HUES64 (cell line): ENCODE data around the gene DENND4A.
"Not testable (repeated sequence)": the region's sequence is repeated elsewhere in the genome, so short reads cannot be mapped to it uniquely, and the experiment has no call there.

ENCODE experiments used
- H3K27ac ChIP-seq: 2 replicates; pipeline ENCODE4 v1.7.0; 2013; ENCODE audit warnings: low read depth, low read length, inconsistent platforms
- H3K27me3 ChIP-seq: 2 replicates; pipeline ENCODE4 v1.6.1; 2013; ENCODE audit warnings: mild to moderate bottlenecking, low read length; ENCODE audit not compliant: insufficient read depth
- H3K36me3 ChIP-seq: 2 replicates; pipeline ENCODE4 v1.6.1; 2013; ENCODE audit warnings: mild to moderate bottlenecking, low read length; ENCODE audit not compliant: insufficient read depth
- H3K4me1 ChIP-seq: 2 replicates; pipeline ENCODE4 v1.6.1; 2013; ENCODE audit warnings: mild to moderate bottlenecking, low read length, moderate library complexity; ENCODE audit not compliant: insufficient read depth
- H3K4me3 ChIP-seq: 2 replicates; pipeline ENCODE4 v1.5.1; 2013; ENCODE audit warnings: mild to moderate bottlenecking, low read length, moderate library complexity
- H3K9ac ChIP-seq: 2 replicates; pipeline ENCODE4 v1.6.1; 2013; ENCODE audit warnings: mild to moderate bottlenecking, low read depth, low read length
- H3K9me3 ChIP-seq: 2 replicates; pipeline ENCODE4 v1.6.1; 2013; ENCODE audit warnings: low read depth, low read length; ENCODE audit not compliant: insufficient read depth
- WGBS: fragments of 150-250, 120-280 bp; methylation state at CpG from one replicate; pipeline ENCODE4 v1.1.7; 2013; ENCODE audit warnings: missing lambda C conversion rate; 5-methylcytosine and 5-hydroxymethylcytosine counted together

Gene DENND4A

GRCh38 chr15:65743637-65744252, 48.3 kb downstream of the DENND4A start:
- 74% methylated on average over 1 of the region's 1 CpG for WGBS
- H3K27me3 ChIP-seq = no peaks in the 10 kb centered on the region
- H3K36me3 ChIP-seq = no peaks in the 10 kb centered on the region
- no peaks in the 10 kb centered on the region for H3K9me3 ChIP-seq
- H3K27ac ChIP-seq = no peak overlapping the region
- H3K9ac ChIP-seq = no peak overlapping the region
- no peaks in the 10 kb centered on the region for H3K4me1 ChIP-seq
- H3K4me3 ChIP-seq = no peak overlapping the region

- Histone ChIP-seq H3K27ac (no peak overlapping the region), H3K27me3 (no peaks in the 10 kb centered on the region), H3K4me3 (no peak overlapping the region), H3K9ac (no peak overlapping the region), H3K4me1 (no peaks in the 10 kb centered on the region), H3K9me3 (no peaks in the 10 kb centered on the region), H3K36me3 (no peaks in the 10 kb centered on the region)
- WGBS = 93% methylated on average over 5 of the region's 5 CpGs
Observed at GRCh38 chr15:65740148-65740547, 51.9 kb downstream of the DENND4A start.

GRCh38 chr15:65738649-65739048, 53.4 kb downstream of the DENND4A start:
- Histone ChIP-seq H3K4me3 (no peak overlapping the region), H3K9ac (no peak overlapping the region), H3K27me3 (no peaks in the 10 kb centered on the region), H3K27ac (no peak overlapping the region), H3K4me1 (peaks cover 3% of the 10 kb centered on the region; the same call in 1 of the 2 replicates), H3K36me3 (no peaks in the 10 kb centered on the region), H3K9me3 (no peaks in the 10 kb centered on the region)
- 100% methylated on average over 1 of the region's 1 CpG for WGBS

- not testable (repeated sequence) for H3K27me3 ChIP-seq, H3K27ac ChIP-seq, H3K9ac ChIP-seq, H3K9me3 ChIP-seq, H3K36me3 ChIP-seq, H3K4me1 ChIP-seq, H3K4me3 ChIP-seq
- WGBS = 85% methylated on average over 4 of the region's 4 CpGs
Observed at GRCh38 chr15:65733599-65733998, 58.5 kb downstream of the DENND4A start.

GRCh38 chr15:65732698-65733097, 59.4 kb downstream of the DENND4A start:
- Histone ChIP-seq H3K9ac (no peak overlapping the region), H3K27me3 (no peaks in the 10 kb centered on the region), H3K4me3 (no peak overlapping the region), H3K9me3 (no peaks in the 10 kb centered on the region), H3K36me3 (no peaks in the 10 kb centered on the region), H3K4me1 (peaks cover 3% of the 10 kb centered on the region; the same call in 1 of the 2 replicates), H3K27ac (no peak overlapping the region)
- 84% methylated on average over 2 of the region's 2 CpGs for WGBS

GRCh38 chr15:65731926-65732325, 60.2 kb downstream of the DENND4A start:
- Histone ChIP-seq H3K36me3 (no peaks in the 10 kb centered on the region), H3K4me1 (peaks cover 3% of the 10 kb centered on the region; the same call in 1 of the 2 replicates), H3K4me3 (no peak overlapping the region), H3K9ac (no peak overlapping the region), H3K9me3 (no peaks in the 10 kb centered on the region), H3K27ac (no peak overlapping the region), H3K27me3 (no peaks in the 10 kb centered on the region)

GRCh38 chr15:65730549-65731172, 61.4 kb downstream of the DENND4A start:
- H3K9ac ChIP-seq = no peak overlapping the region
- WGBS = 94% methylated on average over 2 of the region's 2 CpGs
- no peak overlapping the region for H3K4me3 ChIP-seq
- H3K36me3 ChIP-seq = no peaks in the 10 kb centered on the region
- H3K9me3 ChIP-seq = no peaks in the 10 kb centered on the region
- peaks cover 3% of the 10 kb centered on the region; the same call in 1 of the 2 replicates for H3K4me1 ChIP-seq
- H3K27me3 ChIP-seq = no peaks in the 10 kb centered on the region
- H3K27ac ChIP-seq = no peak overlapping the region

GRCh38 chr15:65724464-65725215, 67.5 kb downstream of the DENND4A start:
- Histone ChIP-seq H3K9me3 (no peaks in the 10 kb centered on the region), H3K9ac (no peak overlapping the region), H3K27me3 (no peaks in the 10 kb centered on the region), H3K4me3 (no peak overlapping the region), H3K4me1 (no peaks in the 10 kb centered on the region), H3K36me3 (no peaks in the 10 kb centered on the region), H3K27ac (no peak overlapping the region)
- WGBS = 96% methylated on average over 3 of the region's 3 CpGs

- no peaks in the 10 kb centered on the region for H3K36me3 ChIP-seq
- 93% methylated on average over 5 of the region's 5 CpGs for WGBS
- H3K4me3 ChIP-seq = no peak overlapping the region
- H3K4me1 ChIP-seq = no peaks in the 10 kb centered on the region
- H3K27ac ChIP-seq = no peak overlapping the region
- H3K9ac ChIP-seq = no peak overlapping the region
- no peaks in the 10 kb centered on the region for H3K9me3 ChIP-seq
- no peaks in the 10 kb centered on the region for H3K27me3 ChIP-seq
Observed at GRCh38 chr15:65723876-65724275, 68.2 kb downstream of the DENND4A start.

- no peak overlapping the region for H3K9ac ChIP-seq
- H3K4me3 ChIP-seq = no peak overlapping the region
- H3K9me3 ChIP-seq = no peaks in the 10 kb centered on the region
- no peak overlapping the region for H3K27ac ChIP-seq
- no peaks in the 10 kb centered on the region for H3K27me3 ChIP-seq
- H3K36me3 ChIP-seq = no peaks in the 10 kb centered on the region
- 87% methylated on average over 4 of the region's 5 CpGs for WGBS
- H3K4me1 ChIP-seq = no peaks in the 10 kb centered on the region
Observed at GRCh38 chr15:65722191-65722590, 69.9 kb downstream of the DENND4A start.

GRCh38 chr15:65712415-65712814, 79.7 kb downstream of the DENND4A start:
- no peaks in the 10 kb centered on the region for H3K9me3 ChIP-seq
- no peaks in the 10 kb centered on the region for H3K36me3 ChIP-seq
- H3K9ac ChIP-seq = no peak overlapping the region
- H3K27ac ChIP-seq = no peak overlapping the region
- no peaks in the 10 kb centered on the region for H3K4me1 ChIP-seq
- H3K4me3 ChIP-seq = no peak overlapping the region
- 93% methylated on average over 1 of the region's 2 CpGs for WGBS
- H3K27me3 ChIP-seq = no peaks in the 10 kb centered on the region
